Karpas-422 (cell line): ENCODE data around the gene NR2F6. TPM values are rescaled to one million over a fixed set of nuclear protein-coding genes. Genes with fewer than 3 reads are reported as not detected.

ENCODE experiments used
- DNase-seq: peaks from one replicate; pipeline ENCODE4 v3.0.0-alpha.2; 2015
- H2AFZ ChIP-seq: fragments of 200-600 bp; sonication (generic); 2 replicates; pipeline ENCODE4 v1.6.1; 2014; ENCODE audit warnings: antibody characterized with exemption, low read length, mixed read lengths
- H3K27ac ChIP-seq: fragments of 200-600 bp; sonication (generic); 2 replicates; pipeline ENCODE4 v1.5.1; 2014; ENCODE audit warnings: mild to moderate bottlenecking, low read length, moderate library complexity
- H3K27me3 ChIP-seq: fragments of 200-600 bp; sonication (generic); 2 replicates; pipeline ENCODE4 v1.6.1; 2014; ENCODE audit warnings: low read length, mixed read lengths
- H3K36me3 ChIP-seq: fragments of 200-600 bp; sonication (generic); 2 replicates; pipeline ENCODE4 v1.6.1; 2014; ENCODE audit warnings: low read length, mixed read lengths; ENCODE audit not compliant: insufficient read depth
- H3K4me1 ChIP-seq: fragments of 200-600 bp; sonication (generic); 2 replicates; pipeline ENCODE4 v1.6.1; 2014; ENCODE audit warnings: mild to moderate bottlenecking, low read length, mixed read lengths
- H3K4me2 ChIP-seq: fragments of 200-600 bp; sonication (generic); 2 replicates; pipeline ENCODE4 v1.6.1; 2014; ENCODE audit warnings: low read length, low read depth, mild to moderate bottlenecking; ENCODE audit not compliant: poor library complexity, severe bottlenecking
- H3K4me3 ChIP-seq: fragments of 200-600 bp; sonication (generic); 2 replicates; pipeline ENCODE4 v1.5.1; 2014; ENCODE audit warnings: mild to moderate bottlenecking, antibody characterized with exemption, low read length, mixed read lengths
- H3K79me2 ChIP-seq: fragments of 200-600 bp; sonication (generic); 2 replicates; pipeline ENCODE4 v1.6.1; 2014; ENCODE audit warnings: mild to moderate bottlenecking, low read length, mixed read lengths
- H3K9ac ChIP-seq: fragments of 200-600 bp; sonication (generic); 2 replicates; pipeline ENCODE4 v1.6.0; 2014; ENCODE audit warnings: low read length
- H3K9me2 ChIP-seq: fragments of 200-600 bp; sonication (generic), shearing (Covaris generic); replicated peaks from 2 replicates; pipeline ENCODE4 v1.6.0; 2014; ENCODE audit warnings: mild to moderate bottlenecking, low read length, moderate library complexity; ENCODE audit not compliant: insufficient read depth
- H3K9me3 ChIP-seq: fragments of 300-700, 200-600 bp; sonication (generic); 2 replicates; pipeline ENCODE4 v1.6.1; 2014; ENCODE audit warnings: low read length, mixed read lengths
- H4K20me1 ChIP-seq: fragments of 200-600 bp; sonication (generic); 2 replicates; pipeline ENCODE4 v1.6.1; 2014; ENCODE audit warnings: mild to moderate bottlenecking, antibody characterized with exemption, low read length, low read depth; ENCODE audit not compliant: insufficient read depth
- total RNA-seq: library from RNA; depleted of rRNA; stranded (reverse); fragments of >200 nt; shearing (Covaris generic); gene quantifications from 2 replicates; pipeline ENCODE4 v1.2.3, GENCODE V29; 2014; ENCODE audit warnings: low replicate concordance; rRNA removed

NR2F6 gene
- 8.6 and 20.3 TPM in 2 replicates for total RNA-seq

GRCh38 chr19:17245535-17245984 is at the start of gene NR2F6:
Gene NR2F6 (minus strand): TSS chr19:17245919. CDS start chr19:17245220, 699 bp downstream.
- Histone ChIP-seq H3K79me2 (peaks cover 24% of the 10 kb centered on the region), H2AFZ (peak within 1 kb of the TSS; percentile 96), H3K4me1 (peaks cover 43% of the 10 kb centered on the region), H4K20me1 (peaks cover 16% of the 10 kb centered on the region), H3K4me2 (peak within 1 kb of the TSS; percentile 98), H3K27me3 (no peaks in the 10 kb centered on the region), H3K9me2 (no peaks in the 10 kb centered on the region), H3K4me3 (peak within 1 kb of the TSS; percentile 75), H3K9me3 (no peaks in the 10 kb centered on the region), H3K27ac (peak within 1 kb of the TSS; percentile 57; the same call in 1 of the 2 replicates), H3K36me3 (no peaks in the 10 kb centered on the region), H3K9ac (peak within 1 kb of the TSS; percentile 82)
- no peak for DNase-seq

DNA sequence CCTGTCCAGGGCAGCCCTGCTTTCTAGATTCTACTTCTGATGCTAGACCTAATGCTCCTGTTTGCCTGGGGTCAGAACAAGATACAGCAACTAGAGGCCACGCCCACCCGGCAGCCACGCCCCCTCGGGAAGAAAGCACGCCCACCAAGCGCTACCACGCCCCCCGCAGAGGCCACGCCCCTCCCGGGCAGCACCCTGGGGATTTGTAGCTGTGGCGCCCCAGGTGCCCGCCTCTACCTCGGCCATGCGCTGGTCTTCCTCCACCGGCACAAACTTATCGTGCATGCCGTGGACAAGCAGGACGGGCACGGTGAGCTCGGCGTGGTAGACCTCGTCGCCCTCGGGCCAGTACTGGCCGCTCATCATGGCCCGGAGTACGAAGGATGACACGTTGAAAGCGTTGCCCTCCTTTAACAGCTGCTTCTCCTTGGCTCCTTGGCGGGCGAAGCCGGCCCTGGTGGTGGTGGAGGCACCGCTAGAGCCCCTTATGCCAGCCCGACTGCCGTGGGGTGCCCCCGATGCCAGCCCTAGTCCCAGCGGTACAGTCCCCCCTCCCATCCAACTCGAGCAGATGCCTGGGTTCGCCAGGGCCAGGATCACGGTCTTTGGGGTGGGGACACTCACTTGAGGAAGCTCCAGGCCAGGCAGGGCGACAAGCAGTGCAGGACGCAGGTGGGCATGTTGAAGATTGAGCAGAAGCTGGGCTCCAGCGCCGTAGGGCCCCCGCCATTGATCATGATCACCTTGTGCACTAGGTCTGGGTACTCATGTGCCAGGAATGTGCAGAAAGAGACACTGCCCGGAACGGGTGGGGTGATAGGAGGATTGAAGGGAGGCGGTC is 48.6 kb upstream of the NR2F6 start:
- Histone ChIP-seq H2AFZ (no peak overlapping the region), H3K27me3 (no peaks in the 10 kb centered on the region), H3K79me2 (peaks cover 8% of the 10 kb centered on the region), H3K9me2 (no peaks in the 10 kb centered on the region), H3K9ac (no peak overlapping the region), H3K4me3 (no peak overlapping the region), H3K4me2 (no peak overlapping the region), H3K36me3 (no peaks in the 10 kb centered on the region; the same call in 1 of the 2 replicates), H4K20me1 (no peaks in the 10 kb centered on the region; the same call in 1 of the 2 replicates), H3K4me1 (peaks cover 10% of the 10 kb centered on the region), H3K9me3 (no peaks in the 10 kb centered on the region), H3K27ac (no peak overlapping the region)
- DNase-seq, result peak; percentile 78

DNA sequence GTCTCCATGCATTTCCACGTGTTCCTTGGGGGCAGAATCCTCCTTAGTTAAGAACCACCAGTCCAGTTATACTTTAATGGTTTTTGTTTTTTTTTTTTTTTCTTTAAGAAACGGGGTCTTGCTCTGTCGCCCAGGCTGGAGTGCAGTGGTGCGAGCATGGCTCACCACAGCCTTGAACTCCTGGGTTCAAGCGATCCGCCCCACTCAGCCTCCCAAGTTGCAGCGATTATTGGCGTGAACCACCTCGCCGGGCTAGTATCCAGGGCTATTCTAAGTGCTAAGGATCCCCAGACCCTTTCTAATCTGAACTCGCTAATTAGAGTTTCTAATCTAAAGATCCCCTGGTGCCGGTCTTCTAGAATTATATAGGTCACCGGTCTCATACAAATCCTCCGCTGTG is 47.9 kb upstream of the NR2F6 start:
- peak overlapping the region; percentile 78; the same call in 1 of the 2 replicates for H3K9ac ChIP-seq
- no peak overlapping the region for H3K27ac ChIP-seq

DNA sequence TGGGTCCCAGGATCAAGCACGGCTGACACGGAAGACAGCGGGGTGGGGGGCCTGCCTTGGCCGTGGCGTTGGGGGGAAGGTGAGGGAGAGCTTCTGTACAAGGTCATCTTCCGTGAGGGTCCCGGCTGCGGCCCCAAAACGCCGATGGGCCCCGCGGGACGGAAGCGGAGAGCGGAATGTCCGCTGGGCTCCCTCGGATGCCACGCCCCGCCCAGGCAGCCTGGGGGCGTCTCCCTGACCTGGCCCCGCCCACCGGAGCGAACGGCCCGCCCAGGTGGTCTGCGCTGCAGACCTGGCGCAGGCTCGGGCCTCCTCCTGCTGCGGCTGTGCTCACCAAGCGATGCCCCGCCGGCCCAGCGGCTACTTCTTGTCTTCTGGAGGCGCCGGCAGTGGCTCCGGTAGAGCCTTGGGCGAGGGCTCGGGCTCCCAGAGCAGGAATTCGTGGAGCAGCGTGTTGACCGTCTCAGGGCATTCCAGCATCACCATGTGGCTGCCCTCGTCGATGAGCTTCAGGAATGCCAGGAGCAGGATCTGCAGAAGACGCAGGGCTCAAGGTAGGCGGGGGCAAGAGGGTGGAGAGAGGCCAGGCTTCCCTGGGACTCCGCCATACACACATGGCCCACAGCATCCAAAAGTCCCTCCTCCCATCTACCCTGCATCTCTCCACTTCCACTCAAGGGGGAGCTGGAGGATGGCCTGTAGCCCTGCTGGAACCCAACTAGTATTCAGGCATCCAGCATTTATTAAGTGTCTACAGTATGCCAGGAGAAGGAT is 46.8 kb upstream of the NR2F6 start:
- Histone ChIP-seq H3K27ac (peak overlapping the region; percentile 30; the same call in 1 of the 2 replicates), H3K9me3 (no peaks in the 10 kb centered on the region), H3K36me3 (no peaks in the 10 kb centered on the region), H2AFZ (peak overlapping the region; percentile 70; the same call in 1 of the 2 replicates), H3K9me2 (no peaks in the 10 kb centered on the region), H3K4me1 (peaks cover 10% of the 10 kb centered on the region), H3K4me2 (peak overlapping the region; percentile 75), H3K9ac (peak overlapping the region; percentile 78), H3K4me3 (peak overlapping the region; percentile 72), H3K27me3 (no peaks in the 10 kb centered on the region), H4K20me1 (no peaks in the 10 kb centered on the region; the same call in 1 of the 2 replicates), H3K79me2 (peaks cover 8% of the 10 kb centered on the region)
- peak; percentile 94 for DNase-seq

More for the DNA sequence above, 47.9 kb upstream of the NR2F6 start:
- Histone ChIP-seq H3K4me3 (peak overlapping the region; percentile 20; the same call in 1 of the 2 replicates), H3K27me3 (no peaks in the 10 kb centered on the region), H3K9me2 (no peaks in the 10 kb centered on the region), H3K4me1 (peaks cover 10% of the 10 kb centered on the region), H2AFZ (no peak overlapping the region), H3K79me2 (peaks cover 8% of the 10 kb centered on the region), H3K4me2 (peak overlapping the region; percentile 75), H4K20me1 (no peaks in the 10 kb centered on the region; the same call in 1 of the 2 replicates), H3K9me3 (no peaks in the 10 kb centered on the region), H3K36me3 (no peaks in the 10 kb centered on the region; the same call in 1 of the 2 replicates)
- no peak for DNase-seq

- Histone ChIP-seq H3K9me2 (no peaks in the 10 kb centered on the region), H3K36me3 (peaks cover 10% of the 10 kb centered on the region), H3K27me3 (no peaks in the 10 kb centered on the region), H3K9me3 (no peaks in the 10 kb centered on the region), H3K27ac (no peak overlapping the region), H3K4me3 (no peak overlapping the region), H3K9ac (no peak overlapping the region), H3K4me1 (peaks cover 10% of the 10 kb centered on the region), H3K79me2 (peaks cover 8% of the 10 kb centered on the region), H3K4me2 (no peak overlapping the region), H2AFZ (no peak overlapping the region), H4K20me1 (peaks cover 4% of the 10 kb centered on the region; the same call in 1 of the 2 replicates)
- DNase-seq, result peak; percentile 86
These were observed 43.8 kb upstream of the NR2F6 start for GRCh38 chr19:17289489-17289888.

- Histone ChIP-seq H3K9ac (no peak overlapping the region), H2AFZ (no peak overlapping the region), H3K36me3 (peaks cover 21% of the 10 kb centered on the region), H3K4me1 (peaks cover 12% of the 10 kb centered on the region), H3K4me3 (no peak overlapping the region), H3K9me3 (no peaks in the 10 kb centered on the region), H3K4me2 (no peak overlapping the region), H3K9me2 (no peaks in the 10 kb centered on the region), H3K27me3 (no peaks in the 10 kb centered on the region), H4K20me1 (peaks cover 12% of the 10 kb centered on the region), H3K79me2 (peaks cover 12% of the 10 kb centered on the region; the same call in 1 of the 2 replicates), H3K27ac (no peak overlapping the region)
- DNase-seq, result no peak
These were observed 41.0 kb upstream of the NR2F6 start for GRCh38 chr19:17286752-17287151.

GRCh38 chr19:17286263-17286662 is 40.5 kb upstream of the NR2F6 start:
- H3K9ac ChIP-seq, result no peak overlapping the region

More at GRCh38 chr19:17286263-17286662, 40.5 kb upstream of the NR2F6 start:
- Histone ChIP-seq H3K4me2 (no peak overlapping the region), H4K20me1 (peaks cover 12% of the 10 kb centered on the region), H3K27ac (no peak overlapping the region), H3K9me3 (no peaks in the 10 kb centered on the region), H3K36me3 (peaks cover 21% of the 10 kb centered on the region), H3K4me3 (no peak overlapping the region), H3K9me2 (no peaks in the 10 kb centered on the region), H3K27me3 (no peaks in the 10 kb centered on the region), H3K79me2 (peaks cover 15% of the 10 kb centered on the region; the same call in 1 of the 2 replicates), H3K4me1 (peaks cover 17% of the 10 kb centered on the region), H2AFZ (no peak overlapping the region)
- no peak for DNase-seq
